Stomach (tissue), 4 donors: ENCODE results near the gene TMEM79.

Experiments
- CTCF ChIP-seq, 7 experiments: fragments of 450-650 bp in 4 of 7; fragments of 200-600 bp in 3 of 7; sonication (generic) in 3 of 7; IDR thresholded peaks; one replicate each; pipeline ENCODE4 v1.5.1; 2016 to 2019; ENCODE audit warnings: antibody characterized with exemption in 7 of 7, control low read depth in 2 of 7, mild to moderate bottlenecking in 1 of 7
- POLR2AphosphoS5 ChIP-seq, 3 donors: sonication (generic); formaldehyde crosslinking; IDR thresholded peaks; one replicate each; pipeline ENCODE4 v1.6.1; 2016; ENCODE audit warnings: antibody characterized with exemption in 3 of 3

- TF ChIP-seq CTCF (IDR thresholded peaks at IDR 0.05) = no peak
- no peak for TF ChIP-seq POLR2AphosphoS5 (IDR thresholded peaks at IDR 0.05)
These were observed 30.5 kb upstream of the TMEM79 start for GRCh38 chr1:156253634-156254033.
